Measurements from ENCODE around the gene FOXP1. TPM values are rescaled to one million over a fixed set of nuclear protein-coding genes. Genes with fewer than 3 reads are reported as not detected.
"Not testable (repeated sequence)": the region's sequence is repeated elsewhere in the genome, so short reads cannot be mapped to it uniquely, and the experiment has no call there.

FOXP1 gene
- total RNA-seq, 2 experiments from 2014 or later: 108 to 153 TPM

GRCh38 chr3:71526448-71526847, 57.1 kb downstream of the FOXP1 start:
- CTCF ChIA-PET; H3K36me3 Mint-ChIP-seq (ENCODE audit: low read depth); ATAC-seq; H3K27me3 Mint-ChIP-seq; intact Hi-C loops (cut with DNase I, micrococcal nuclease); DNase-seq; H3K9me3 Mint-ChIP-seq (ENCODE audit: low read depth); H3K4me3 Mint-ChIP-seq; H3K27ac Mint-ChIP-seq; POLR2A ChIA-PET: not testable (repeated sequence)
- peaks cover 16% of the 10 kb centered on the region for H3K4me1 Mint-ChIP-seq

DNA sequence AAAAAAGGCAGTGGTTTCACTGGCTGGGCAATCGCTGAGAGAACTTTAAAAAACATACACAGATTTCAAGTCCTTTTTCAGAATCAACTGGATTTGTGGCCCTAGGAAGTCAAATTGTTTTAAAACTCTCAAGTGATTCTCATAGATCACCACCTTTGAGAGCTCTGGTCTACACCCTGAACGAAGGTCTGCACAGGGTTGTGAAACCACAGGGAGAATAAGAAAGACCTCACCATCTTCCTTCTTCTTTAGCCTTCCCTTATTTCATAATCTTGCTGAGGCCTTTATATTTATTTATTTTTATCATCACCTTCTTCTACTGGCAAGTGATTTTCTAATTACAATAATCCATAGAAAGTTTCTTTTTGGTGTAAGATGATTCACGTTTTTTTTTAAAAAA, 58.1 kb downstream of the FOXP1 start:
- DNase-seq (no peak), ATAC-seq (no peak)
- Mint-ChIP-seq H3K4me1 (peaks cover 23% of the 10 kb centered on the region), H3K27ac (no peak overlapping the region), H3K4me3 (no peak overlapping the region), H3K9me3 (ENCODE audit: low read depth) (no peaks in the 10 kb centered on the region), H3K36me3 (ENCODE audit: low read depth) (no peaks in the 10 kb centered on the region), H3K27me3 (no peaks in the 10 kb centered on the region)
- ChIA-PET CTCF (interaction anchor here (1.0 kb wide), 1 partner anchor 14 kb away, joined by 3 read pairs; no protein-coding TSS in a partner anchor), POLR2A (no interaction called here)
- intact Hi-C loops (cut with DNase I, micrococcal nuclease): no loop called here

DNA sequence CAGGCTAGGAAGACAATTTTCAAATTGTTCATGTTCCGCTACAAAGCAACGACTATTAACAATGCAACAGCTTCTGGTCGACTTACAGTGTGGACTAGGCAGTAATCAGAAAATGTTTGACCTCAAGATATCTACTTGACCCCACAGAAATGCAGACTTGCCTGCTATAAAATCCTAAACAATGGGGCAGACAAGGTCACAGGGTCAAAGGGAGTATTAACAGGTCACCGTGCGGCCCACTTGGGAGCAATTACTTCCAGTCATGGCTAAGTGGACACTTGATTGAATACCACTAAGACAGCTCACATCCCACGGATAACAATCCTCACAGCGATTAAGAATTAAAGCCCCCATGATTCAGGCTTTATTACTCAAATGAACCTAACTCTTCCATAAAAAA, 58.9 kb downstream of the FOXP1 start:
- CTCF ChIA-PET: interaction anchor here (1.0 kb wide), 1 partner anchor 13 kb away, joined by 3 read pairs; no protein-coding TSS in a partner anchor
- POLR2A ChIA-PET: no interaction called here

DNA sequence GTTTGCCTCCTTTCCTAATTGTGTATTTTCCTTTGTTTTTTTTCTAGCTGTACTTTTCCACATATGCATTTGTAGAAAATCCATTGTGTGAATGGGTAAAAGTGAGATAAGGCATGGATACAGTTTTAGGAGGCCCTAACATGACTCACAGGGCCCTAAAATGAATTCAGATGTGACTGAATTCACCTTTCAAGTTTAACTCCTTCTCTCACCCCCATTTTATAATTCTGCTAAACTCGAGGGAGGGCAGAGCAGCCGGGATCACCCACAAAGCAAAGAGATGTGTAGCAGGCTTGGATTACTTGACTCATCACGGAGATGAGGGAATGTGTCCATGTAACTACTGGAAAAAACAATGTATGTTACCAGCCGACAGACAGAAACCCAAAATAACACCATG, 59.9 kb downstream of the FOXP1 start:
- ATAC-seq: no peak
- CTCF ChIA-PET: interaction anchor here (0.9 kb wide), 1 partner anchor 11 kb away, joined by 3 read pairs; no protein-coding TSS in a partner anchor

More for the DNA sequence above, 58.9 kb downstream of the FOXP1 start:
- intact Hi-C loops (cut with DNase I, micrococcal nuclease): no loop called here
- no peak for DNase-seq
- Mint-ChIP-seq H3K4me1 (peaks cover 23% of the 10 kb centered on the region), H3K4me3 (no peak overlapping the region), H3K27ac (no peak overlapping the region), H3K27me3 (no peaks in the 10 kb centered on the region), H3K36me3 (ENCODE audit: low read depth) (no peaks in the 10 kb centered on the region), H3K9me3 (ENCODE audit: low read depth) (no peaks in the 10 kb centered on the region)
- no peak for ATAC-seq

DNA sequence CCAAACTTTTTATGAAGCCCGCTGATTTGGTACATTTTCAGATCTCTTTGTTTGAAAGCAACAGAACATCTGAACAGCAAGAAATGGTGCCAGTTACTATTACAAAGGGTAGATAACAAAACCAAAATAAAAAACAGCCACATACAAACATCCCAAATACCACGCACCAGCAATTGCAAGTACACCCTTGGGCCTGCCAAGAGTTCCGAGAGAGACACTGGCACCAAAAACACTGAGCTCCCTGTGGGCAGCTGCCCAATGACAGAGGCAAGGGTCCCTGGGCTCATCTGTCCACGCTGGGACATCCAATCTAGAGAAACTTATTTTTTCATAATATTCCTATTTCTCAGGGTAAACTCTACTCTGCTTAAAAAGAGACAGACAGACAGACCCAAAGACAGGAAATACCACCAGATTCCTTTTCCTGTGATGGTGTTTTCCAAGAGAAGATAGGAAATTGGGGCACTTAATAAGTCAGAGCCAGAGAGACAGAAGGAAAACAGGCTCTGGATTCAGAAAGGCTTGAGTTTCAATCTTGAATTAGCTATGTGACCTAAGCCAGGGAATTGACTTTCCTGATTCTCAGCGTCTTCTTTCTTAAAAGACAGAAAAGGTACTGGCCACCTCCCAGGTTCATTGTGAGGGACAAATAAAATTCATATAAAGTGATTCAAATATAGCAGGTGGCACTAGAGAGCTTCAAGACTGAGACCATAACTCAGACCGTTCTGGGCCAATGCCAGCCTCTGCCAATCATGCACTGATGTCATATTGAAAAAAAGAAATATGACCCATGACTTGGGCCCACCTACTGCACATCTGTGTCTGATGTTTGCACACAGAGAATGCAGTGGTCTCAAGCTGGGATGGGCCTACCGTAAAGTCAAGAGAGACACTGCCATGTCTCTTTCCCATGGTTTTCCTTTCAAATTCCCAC, 61.3 kb downstream of the FOXP1 start:
- Mint-ChIP-seq H3K4me3 (no peak overlapping the region), H3K4me1 (peaks cover 9% of the 10 kb centered on the region), H3K9me3 (ENCODE audit: low read depth) (no peaks in the 10 kb centered on the region), H3K27ac (no peak overlapping the region), H3K36me3 (ENCODE audit: low read depth) (peaks cover 5% of the 10 kb centered on the region), H3K27me3 (no peaks in the 10 kb centered on the region)
- ATAC-seq (no peak), DNase-seq (no peak)
- intact Hi-C loops (cut with DNase I, micrococcal nuclease): no loop called here
- CTCF ChIA-PET: no interaction called here
- POLR2A ChIA-PET: no interaction called here

More for the DNA sequence above, 59.9 kb downstream of the FOXP1 start:
- Mint-ChIP-seq H3K27ac (no peak overlapping the region), H3K36me3 (ENCODE audit: low read depth) (peaks cover 1% of the 10 kb centered on the region), H3K27me3 (no peaks in the 10 kb centered on the region), H3K4me1 (peaks cover 13% of the 10 kb centered on the region), H3K4me3 (no peak overlapping the region), H3K9me3 (ENCODE audit: low read depth) (no peaks in the 10 kb centered on the region)
- intact Hi-C loops (cut with DNase I, micrococcal nuclease): no loop called here
- POLR2A ChIA-PET: no interaction called here
- DNase-seq: no peak

GRCh38 chr3:71521021-71521352, 62.5 kb downstream of the FOXP1 start:
- CTCF ChIA-PET: no interaction called here
- H3K4me1 Mint-ChIP-seq: peaks cover 9% of the 10 kb centered on the region
- H3K36me3 Mint-ChIP-seq (ENCODE audit: low read depth): peaks cover 5% of the 10 kb centered on the region
- DNase-seq (no peak), ATAC-seq (no peak)
- POLR2A ChIA-PET: no interaction called here
- no peaks in the 10 kb centered on the region for H3K27me3 Mint-ChIP-seq
- H3K4me3 Mint-ChIP-seq: no peak overlapping the region
- no peak overlapping the region for H3K27ac Mint-ChIP-seq
- intact Hi-C loops (cut with DNase I, micrococcal nuclease): no loop called here
- H3K9me3 Mint-ChIP-seq (ENCODE audit: low read depth): no peaks in the 10 kb centered on the region

GRCh38 chr3:71520161-71521020, 63.1 kb downstream of the FOXP1 start:
- peak; percentile 31 for DNase-seq
- Mint-ChIP-seq H3K4me3 (no peak overlapping the region), H3K36me3 (ENCODE audit: low read depth) (peaks cover 5% of the 10 kb centered on the region), H3K27ac (no peak overlapping the region), H3K4me1 (peaks cover 9% of the 10 kb centered on the region), H3K9me3 (ENCODE audit: low read depth) (no peaks in the 10 kb centered on the region), H3K27me3 (no peaks in the 10 kb centered on the region)
- ATAC-seq: peak; percentile 30
- ChIA-PET CTCF (no interaction called here), POLR2A (no interaction called here)
- intact Hi-C loops (cut with DNase I, micrococcal nuclease): no loop called here

GRCh38 chr3:71518089-71518488, 65.4 kb downstream of the FOXP1 start:
- ChIA-PET CTCF (interaction anchor here (0.7 to 1.1 kb wide), 3 partner anchors 10 to 263 kb away, joined by 3 read pairs; no protein-coding TSS in a partner anchor), POLR2A (no interaction called here)
- intact Hi-C loops (cut with DNase I, micrococcal nuclease): loop anchor here in 1 of 2 experiments (10.0 kb wide), 2 partner anchors 803 to 973 kb away; no protein-coding TSS in a partner anchor

GRCh38 chr3:71517271-71517791, 66.2 kb downstream of the FOXP1 start:
- CTCF ChIA-PET: interaction anchor here (0.6 to 1.2 kb wide), 5 partner anchors 11 to 262 kb away, joined by 3 read pairs; no protein-coding TSS in a partner anchor

More at GRCh38 chr3:71518089-71518488, 65.4 kb downstream of the FOXP1 start:
- no peaks in the 10 kb centered on the region for H3K27me3 Mint-ChIP-seq
- H3K27ac Mint-ChIP-seq: no peak overlapping the region
- DNase-seq (no peak), ATAC-seq (no peak)
- no peaks in the 10 kb centered on the region for H3K9me3 Mint-ChIP-seq (ENCODE audit: low read depth)
- peaks cover 5% of the 10 kb centered on the region for H3K36me3 Mint-ChIP-seq (ENCODE audit: low read depth)
- H3K4me3 Mint-ChIP-seq: no peak overlapping the region
- peaks cover 9% of the 10 kb centered on the region for H3K4me1 Mint-ChIP-seq

GRCh38 chr3:71515636-71516365, 67.7 kb downstream of the FOXP1 start:
- H3K27me3 Mint-ChIP-seq: no peaks in the 10 kb centered on the region
- ATAC-seq (no peak), DNase-seq (no peak)
- CTCF ChIA-PET: interaction anchor here (0.8 to 1.2 kb wide), 3 partner anchors 11 to 504 kb away, joined by 3 to 4 read pairs (median 4); no protein-coding TSS in a partner anchor
- peaks cover 9% of the 10 kb centered on the region for H3K4me1 Mint-ChIP-seq
- H3K4me3 Mint-ChIP-seq: no peak overlapping the region
- POLR2A ChIA-PET: no interaction called here
- intact Hi-C loops (cut with DNase I, micrococcal nuclease): loop anchor here in 1 of 2 experiments (10.0 kb wide), 2 partner anchors 801 to 971 kb away; no protein-coding TSS in a partner anchor
- peaks cover 5% of the 10 kb centered on the region for H3K36me3 Mint-ChIP-seq (ENCODE audit: low read depth)
- no peaks in the 10 kb centered on the region for H3K9me3 Mint-ChIP-seq (ENCODE audit: low read depth)
- H3K27ac Mint-ChIP-seq: no peak overlapping the region

More at GRCh38 chr3:71517271-71517791, 66.2 kb downstream of the FOXP1 start:
- ATAC-seq (no peak), DNase-seq (no peak)
- intact Hi-C loops (cut with DNase I, micrococcal nuclease): loop anchor here in 1 of 2 experiments (10.0 kb wide), 2 partner anchors 803 to 973 kb away; no protein-coding TSS in a partner anchor
- Mint-ChIP-seq H3K4me1 (peaks cover 9% of the 10 kb centered on the region), H3K27ac (no peak overlapping the region), H3K36me3 (ENCODE audit: low read depth) (peaks cover 5% of the 10 kb centered on the region), H3K4me3 (no peak overlapping the region), H3K27me3 (no peaks in the 10 kb centered on the region), H3K9me3 (ENCODE audit: low read depth) (no peaks in the 10 kb centered on the region)
- POLR2A ChIA-PET: interaction anchor here (0.5 to 0.7 kb wide), 2 partner anchors 154 to 460 kb away, joined by 3 read pairs; no protein-coding TSS in a partner anchor

All from activated CD4-positive, alpha-beta T cell treated with anti-CD3 and anti-CD28 coated beads for 36 hours (primary cell).